ENCODE measurements around the gene ERC2. TPM values are rescaled to one million over a fixed set of nuclear protein-coding genes. Genes with fewer than 3 reads are reported as not detected.

Gene ERC2
- total and polyA plus RNA-seq, 11 donors = 0.16 to 3.8 (median 1.6) TPM

GRCh38 chr3:55766753-55767152 lies 701.5 kb downstream of the ERC2 start:
- no peak for DNase-seq

GRCh38 chr3:55765906-55766701 lies 702.2 kb downstream of the ERC2 start:
- Histone ChIP-seq H3K4me1 (no peaks in the 10 kb centered on the region), H3K27me3 (peaks cover 0 to 4% (median 0%) of the 10 kb centered on the region in 9 donors), H3K36me3 (no peaks in the 10 kb centered on the region), H3K9me3 (no peaks in the 10 kb centered on the region), H3K4me3 (no peak overlapping the region), H3K27ac (no peak overlapping the region)
- 91 to 95% (median 94%) methylated on average over 7 of the region's 7 CpGs for WGBS, 4 donors
- ATAC-seq (no peak), DNase-seq (no peak)
- intact Hi-C loops (cut with DNase I) = no loop called here
- TF ChIP-seq POLR2A (IDR thresholded peaks at IDR 0.05) = no peak
- no peak for TF ChIP-seq CTCF (IDR thresholded peaks at IDR 0.05)

More at GRCh38 chr3:55766753-55767152, 701.5 kb downstream of the ERC2 start:
- Histone ChIP-seq H3K9me3 (no peaks in the 10 kb centered on the region), H3K4me1 (no peaks in the 10 kb centered on the region), H3K4me3 (no peak overlapping the region), H3K27ac (no peak overlapping the region), H3K27me3 (peaks cover 0 to 4% (median 0%) of the 10 kb centered on the region in 9 donors), H3K36me3 (no peaks in the 10 kb centered on the region)
- no peak for ATAC-seq
- TF ChIP-seq POLR2A (IDR thresholded peaks at IDR 0.05) = no peak
- TF ChIP-seq CTCF (IDR thresholded peaks at IDR 0.05) = no peak
- 0 to 94% (median 38%) methylated on average over 1 of the region's 1 CpG for WGBS, 4 donors
- intact Hi-C loops (cut with DNase I) = no loop called here

- ATAC-seq (no peak), DNase-seq (no peak)
- no peaks in the 10 kb centered on the region for H3K4me1 ChIP-seq
- no peaks in the 10 kb centered on the region for H3K36me3 ChIP-seq
- H3K4me3 ChIP-seq = no peak overlapping the region
- no peak overlapping the region for H3K27ac ChIP-seq
- 72 to 80% (median 74%) methylated on average over 7 of the region's 7 CpGs for WGBS, 4 donors
- TF ChIP-seq CTCF (IDR thresholded peaks at IDR 0.05) (no peak), POLR2A (IDR thresholded peaks at IDR 0.05) (no peak)
- intact Hi-C loops (cut with DNase I) = no loop called here
- H3K9me3 ChIP-seq = no peaks in the 10 kb centered on the region
- H3K27me3 ChIP-seq = peaks cover 0 to 4% (median 0%) of the 10 kb centered on the region in 9 donors
Observed at GRCh38 chr3:55765398-55765797, 702.9 kb downstream of the ERC2 start.

- 83 to 92% (median 85%) methylated on average over 2 of the region's 2 CpGs for WGBS, 4 donors
Observed at GRCh38 chr3:55756976-55757375, 711.3 kb downstream of the ERC2 start.

More at GRCh38 chr3:55756976-55757375, 711.3 kb downstream of the ERC2 start:
- Histone ChIP-seq H3K36me3 (no peaks in the 10 kb centered on the region), H3K27ac (no peak overlapping the region), H3K27me3 (peaks cover 0 to 16% (median 0%) of the 10 kb centered on the region in 9 donors), H3K9me3 (no peaks in the 10 kb centered on the region), H3K4me3 (no peak overlapping the region), H3K4me1 (no peaks in the 10 kb centered on the region)
- DNase-seq (no peak), ATAC-seq (no peak)
- TF ChIP-seq POLR2A (IDR thresholded peaks at IDR 0.05) = no peak
- no peak for TF ChIP-seq CTCF (IDR thresholded peaks at IDR 0.05)
- intact Hi-C loops (cut with DNase I) = loop anchor here in 1 of 10 donors (10.0 kb wide), 1 partner anchor 478 kb away; no protein-coding TSS in a partner anchor

Measured in heart left ventricle (tissue), 16 donors.